Kidney epithelial cell (primary cell): Measurements from ENCODE around the gene C12orf54. TPM values are rescaled to one million over a fixed set of nuclear protein-coding genes. Genes with fewer than 3 reads are reported as not detected.

Source experiments
- DNase-seq: peaks from one replicate; pipeline ENCODE4 v3.0.0-alpha.2; 2010; ENCODE audit warnings: low read depth
- H3K27me3 ChIP-seq: 2 replicates; pipeline ENCODE4 v1.6.0; 2011; ENCODE audit warnings: low read length; ENCODE audit not compliant: control insufficient read depth, insufficient read depth
- H3K36me3 ChIP-seq: 2 replicates; pipeline ENCODE4 v1.5.1; 2011; ENCODE audit warnings: low read length; ENCODE audit not compliant: control insufficient read depth, insufficient read depth
- H3K4me3 ChIP-seq: 2 replicates; pipeline ENCODE4 v1.5.1; 2011; ENCODE audit warnings: low read depth, mild to moderate bottlenecking, control low read depth, low read length
- CTCF ChIP-seq: IDR thresholded peaks from 2 replicates; pipeline ENCODE4 v1.5.1; 2011; ENCODE audit warnings: mild to moderate bottlenecking, moderate library complexity, low read length, control low read depth, inconsistent platforms; ENCODE audit not compliant: insufficient read depth, poor library complexity, severe bottlenecking
- total RNA-seq: library from RNA; depleted of rRNA; stranded (reverse); fragments of >200 nt; gene quantifications from 2 replicates; pipeline ENCODE4 v1.2.3, GENCODE V29; 2015

C12orf54 gene
- total RNA-seq, 1 donor from 2014 or later, result not detected

DNA sequence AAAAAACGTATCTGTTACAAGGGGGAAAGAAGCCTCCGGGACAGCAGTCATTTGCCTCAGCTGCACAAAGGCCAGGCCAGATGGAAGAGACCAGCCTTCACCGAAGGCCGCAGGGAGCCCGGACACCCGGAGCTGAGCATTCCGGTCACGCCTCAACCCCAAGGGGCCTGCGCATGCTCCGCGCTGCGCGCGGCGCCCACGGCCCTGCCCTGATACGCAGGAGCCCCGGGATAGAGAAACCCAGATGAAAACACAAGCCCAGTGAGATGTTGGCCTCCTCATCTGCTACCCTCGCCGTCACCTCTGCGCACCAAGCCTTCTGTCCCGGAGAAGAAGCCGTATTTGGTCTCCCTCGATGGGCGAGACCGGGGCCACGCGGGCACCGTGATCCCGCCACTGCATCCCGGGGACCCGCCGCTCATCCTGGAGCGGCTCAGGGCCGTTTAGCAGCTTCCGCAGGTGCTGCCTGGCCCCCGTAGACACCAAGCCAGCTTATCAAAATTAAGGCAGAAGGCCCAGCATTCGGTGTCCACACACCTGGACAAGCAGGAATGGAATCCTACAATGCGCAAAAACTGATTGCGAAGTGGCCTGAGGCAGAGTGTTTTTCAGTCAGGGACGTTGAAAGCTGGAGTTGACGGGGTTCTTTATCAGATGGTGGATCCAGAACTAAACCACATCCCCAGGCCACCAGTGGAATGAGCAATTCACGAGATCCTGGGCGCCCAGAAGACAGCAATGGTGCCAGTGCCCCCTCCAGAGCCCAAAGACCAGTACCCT lies 45.8 kb downstream of the C12orf54 start:
- DNase-seq, result no peak
- no peak for TF ChIP-seq CTCF
- Histone ChIP-seq H3K27me3 (no peaks in the 10 kb centered on the region), H3K4me3 (no peak overlapping the region), H3K36me3 (no peaks in the 10 kb centered on the region)

GRCh38 chr12:48532601-48533000 lies 50.3 kb downstream of the C12orf54 start:
- no peak for TF ChIP-seq CTCF
- no peaks in the 10 kb centered on the region for H3K27me3 ChIP-seq
- DNase-seq, result no peak
- H3K36me3 ChIP-seq, result no peaks in the 10 kb centered on the region
- H3K4me3 ChIP-seq, result no peak overlapping the region

DNA sequence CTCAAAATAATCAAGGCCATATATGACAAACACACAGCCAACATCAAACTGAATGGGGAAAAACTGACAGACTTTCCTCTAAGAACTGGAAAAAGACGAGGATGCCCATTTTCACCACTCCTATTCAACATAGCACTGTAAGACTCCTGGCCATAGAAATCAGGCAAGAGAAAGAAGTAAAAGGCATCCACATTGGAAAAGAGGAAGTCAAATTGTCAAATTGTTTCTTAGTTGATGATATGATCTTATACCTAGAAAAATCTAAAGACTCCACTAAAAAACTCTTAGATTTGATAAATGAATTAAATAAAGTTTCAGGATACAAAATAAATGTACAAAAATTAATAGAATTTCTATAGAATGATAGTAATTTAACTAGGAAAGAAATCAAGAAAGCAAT lies 54.3 kb downstream of the C12orf54 start:
- Histone ChIP-seq H3K27me3 (no peaks in the 10 kb centered on the region), H3K4me3 (no peak overlapping the region), H3K36me3 (no peaks in the 10 kb centered on the region)
- no peak for TF ChIP-seq CTCF
- no peak for DNase-seq

GRCh38 chr12:48542300-48542928 lies 60.1 kb downstream of the C12orf54 start:
- no peak overlapping the region for H3K4me3 ChIP-seq
- peak; percentile 67 for TF ChIP-seq CTCF
- DNase-seq, result no peak
- H3K36me3 ChIP-seq, result no peaks in the 10 kb centered on the region
- no peaks in the 10 kb centered on the region for H3K27me3 ChIP-seq

GRCh38 chr12:48545833-48546469 lies 63.7 kb downstream of the C12orf54 start:
- TF ChIP-seq CTCF, result no peak
- DNase-seq, result no peak
- no peaks in the 10 kb centered on the region for H3K27me3 ChIP-seq
- no peaks in the 10 kb centered on the region for H3K36me3 ChIP-seq
- no peak overlapping the region for H3K4me3 ChIP-seq

Other genes starting within 250 kb of the C12orf54 start
- gene ZNF641, start 131.6 kb upstream of the C12orf54 start, total RNA-seq, result 13.3 and 13.5 TPM in 2 replicates
- not detected in 2 replicates for gene ANP32D, start 9.9 kb upstream of the C12orf54 start, total RNA-seq
- gene OR8S1, start 43.1 kb downstream of the C12orf54 start, total RNA-seq, result not detected in 2 replicates
- not detected in 2 replicates for gene LALBA, start 87.5 kb downstream of the C12orf54 start, total RNA-seq
- 47.2 and 78.2 TPM in 2 replicates for gene KANSL2, start 199.7 kb downstream of the C12orf54 start, total RNA-seq
- gene CCNT1, start 234.2 kb downstream of the C12orf54 start, total RNA-seq, result 25.9 and 29.5 TPM in 2 replicates